ENCODE results near the gene TIMM50. TPM values are rescaled to one million over a fixed set of nuclear protein-coding genes. Genes with fewer than 3 reads are reported as not detected.
A peak's percentile ranks its signal among the peaks of the same experiment; 100 is the strongest.

The TIMM50 gene
- total and polyA plus RNA-seq, 2 of the 13 experiments (the other 11 are each of a cell fraction or from before 2014, with no cell fraction given): 91.1 to 92.5 TPM

- CTCF ChIA-PET (ENCODE audit: low intra/inter-chr PET ratio, low total read pairs): no interaction called here
- in situ Hi-C loops (cut with HindIII; ENCODE audit: extremely low pct_ligation_motif_present, low pct_unique_long_range_greater_than_20kb): no loop called here
- TF ChIP-seq CREB1 (IDR thresholded peaks at IDR 0.05): peak; percentile 80
- peak; percentile 93 for TF ChIP-seq CREB1 (CRISPR knock-in tag; IDR thresholded peaks at IDR 0.05)
- TF ChIP-seq TGIF2 (CRISPR knock-in tag; IDR thresholded peaks at IDR 0.05): peak; percentile 84; the same call in 1 of the 2 replicates
- no peak for TF ChIP-seq ZNF343 (CRISPR knock-in tag; IDR thresholded peaks at IDR 0.05)
- peak; percentile 93 for TF ChIP-seq KMT2A (CRISPR knock-in tag; IDR thresholded peaks at IDR 0.05)
- peak; percentile 42; the same call in 1 of the 2 replicates for TF ChIP-seq ZNF329 (CRISPR knock-in tag; IDR thresholded peaks at IDR 0.05; ENCODE audit: low read depth)
- peak; percentile 91 for TF ChIP-seq RXRA (CRISPR knock-in tag; IDR thresholded peaks at IDR 0.05)
- no peak for TF ChIP-seq ZMAT5 (CRISPR knock-in tag; IDR thresholded peaks at IDR 0.05; ENCODE audit: borderline replicate concordance, low read depth)
- no peak for TF ChIP-seq SOX6 (IDR thresholded peaks at IDR 0.05)
- TF ChIP-seq SOX6 (CRISPR knock-in tag; IDR thresholded peaks at IDR 0.05): peak; percentile 71
- TF ChIP-seq RNF2 (conservative IDR thresholded peaks at IDR 0.05; ENCODE audit: low read depth): 0 out of 2 replicates have a peak, but pooled peaks have one; percentile 57
- TF ChIP-seq, protein P1, sequence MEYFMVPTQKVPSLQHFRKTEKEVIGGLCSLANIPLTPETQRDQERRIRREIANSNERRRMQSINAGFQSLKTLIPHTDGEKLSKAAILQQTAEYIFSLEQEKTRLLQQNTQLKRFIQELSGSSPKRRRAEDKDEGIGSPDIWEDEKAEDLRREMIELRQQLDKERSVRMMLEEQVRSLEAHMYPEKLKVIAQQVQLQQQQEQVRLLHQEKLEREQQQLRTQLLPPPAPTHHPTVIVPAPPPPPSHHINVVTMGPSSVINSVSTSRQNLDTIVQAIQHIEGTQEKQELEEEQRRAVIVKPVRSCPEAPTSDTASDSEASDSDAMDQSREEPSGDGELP (IDR thresholded peaks at IDR 0.05; ENCODE audit: borderline replicate concordance, low read depth): peak; percentile 95
- peak; percentile 99 for TF ChIP-seq ARNT2 (CRISPR knock-in tag; IDR thresholded peaks at IDR 0.05; ENCODE audit: low read depth)
- TF ChIP-seq FOXK1 (CRISPR knock-in tag; IDR thresholded peaks at IDR 0.05; ENCODE audit: borderline replicate concordance, low read depth): peak; percentile 61
- no peak for TF ChIP-seq RFX1 (IDR thresholded peaks at IDR 0.05)
- TF ChIP-seq ZNF670 (CRISPR knock-in tag; IDR thresholded peaks at IDR 0.05; ENCODE audit: borderline replicate concordance): peak; percentile 43; the same call in 1 of the 2 replicates
- peak; percentile 72 for TF ChIP-seq MIXL1 (CRISPR knock-in tag; IDR thresholded peaks at IDR 0.05)
- TF ChIP-seq DR1 (CRISPR knock-in tag; IDR thresholded peaks at IDR 0.05): peak; percentile 94
- peak; percentile 49; the same call in 1 of the 2 replicates for TF ChIP-seq FOXO1 (CRISPR knock-in tag; IDR thresholded peaks at IDR 0.05)
- TF ChIP-seq ZNF274 (CRISPR knock-in tag; IDR thresholded peaks at IDR 0.05): peak; percentile 86; the same call in 1 of the 2 replicates
- TF ChIP-seq ZNF543 (CRISPR knock-in tag; IDR thresholded peaks at IDR 0.05): peak; percentile 87; the same call in 1 of the 2 replicates
- TF ChIP-seq ZNF143 (CRISPR knock-in tag; IDR thresholded peaks at IDR 0.05): peak; percentile 87
- TF ChIP-seq ZNF883 (CRISPR knock-in tag; IDR thresholded peaks at IDR 0.05; ENCODE audit: not compliant biosample characterization): peak; percentile 92
Measured at GRCh38 chr19:39445196-39446111, 35.2 kb upstream of the TIMM50 start, which contains the start of gene SUPT5H. Gene SUPT5H, plus strand, starts transcription at chr19:39445582. Its CDS starts 309 bp downstream, at chr19:39445891.

More at GRCh38 chr19:39445196-39446111, 35.2 kb upstream of the TIMM50 start, which contains the start of gene SUPT5H:
- Histone ChIP-seq H3K79me2 (ENCODE audit: insufficient read depth, low read length) (peaks cover 56% of the 10 kb centered on the region), H4K20me1 (ENCODE audit: insufficient read depth, low read length) (0 out of 2 replicates have a peak, but pooled peaks cover 3% of the 10 kb centered on the region), H3K9me3 (ENCODE audit: low read length) (no peaks in the 10 kb centered on the region), H2AFZ (ENCODE audit: low read length) (no peak within 1 kb of the TSS), H3K9ac (ENCODE audit: insufficient read depth, low read depth, low read length) (peak within 1 kb of the TSS; percentile 93), H3K4me1 (ENCODE audit: insufficient read depth, low read length) (peaks cover 47% of the 10 kb centered on the region), H3K36me3 (replicated peaks in 1 of 2; ENCODE audit: control insufficient read depth in 1 of 2, insufficient read depth in 2 of 2, low read length in 2 of 2) (peaks cover 3 to 12% of the 10 kb centered on the region in 2 experiments; a peak in 4 of 5 replicates), H3K27ac (ENCODE audit: extremely low read length, insufficient read depth, low read length) (peak within 1 kb of the TSS; percentile 91), H3K4me2 (ENCODE audit: low read depth, low read length) (peak within 1 kb of the TSS; percentile 85), H3K27me3 (ENCODE audit: control insufficient read depth in 1 of 2, insufficient read depth in 2 of 2, low read length in 2 of 2) (peaks cover 0 to 3% of the 10 kb centered on the region in 2 experiments; a peak in 2 of 5 replicates), H3K4me3 (replicated peaks in 1 of 3; ENCODE audit: insufficient read depth in 1 of 3, low read depth in 2 of 3, low read length in 3 of 3) (peak within 1 kb of the TSS; percentile 81 to 98 (median 94))
- FAIRE-seq (peak; percentile 84), DNase-seq (ENCODE audit: low spot score) (peak; percentile 95), ATAC-seq (peak; percentile 96)
- intact Hi-C loops (cut with micrococcal nuclease; ENCODE audit: unreplicated experiment): no loop called here
- under 1% methylated on average over 35 of the region's 68 CpGs for WGBS (ENCODE audit: low lambda C conversion rate)
- TSS peak; percentile 86 for BruUV-seq (replicated peaks)
- POLR2A ChIA-PET: interaction anchor here (0.6 to 2.8 kb wide), 13 partner anchors 9 to 87 kb away, joined by 3 to 78 read pairs (median 6); partner anchors contain the start of genes EID2B, MED29, PAF1 and RPS16

Data from HepG2 (cell line).